ENCODE measurements around the gene ARID1A.

GRCh38 chr1:26701266-26701994 is 5.6 kb downstream of the ARID1A start:
- no peak for TF ChIP-seq CTCF (IDR thresholded peaks at IDR 0.05; ENCODE audit: low read depth, low read length)
- TF ChIP-seq, protein P1, sequence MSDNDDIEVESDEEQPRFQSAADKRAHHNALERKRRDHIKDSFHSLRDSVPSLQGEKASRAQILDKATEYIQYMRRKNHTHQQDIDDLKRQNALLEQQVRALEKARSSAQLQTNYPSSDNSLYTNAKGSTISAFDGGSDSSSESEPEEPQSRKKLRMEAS (IDR thresholded peaks at IDR 0.05; ENCODE audit: low read depth, low read length), result no peak
- no peak for TF ChIP-seq POLR2A (IDR thresholded peaks at IDR 0.05; ENCODE audit: extremely low read depth, insufficient read length)
- TF ChIP-seq MYC (IDR thresholded peaks at IDR 0.05; ENCODE audit: low read depth, low read length), result no peak
